Activated CD4-positive, CD25-positive, alpha-beta regulatory T cell treated with anti-CD3 and anti-CD28 coated beads, Interleukin-2, amount 50 U/mL, for 72 hours (primary cell): ENCODE data around the gene SETMAR.
"Not testable (repeated sequence)": the region's sequence is repeated elsewhere in the genome, so short reads cannot be mapped to it uniquely, and the experiment has no call there.

Experiments
- DNase-seq: peaks from one replicate; pipeline ENCODE4 v3.0.0; 2021

Gene SETMAR

DNA sequence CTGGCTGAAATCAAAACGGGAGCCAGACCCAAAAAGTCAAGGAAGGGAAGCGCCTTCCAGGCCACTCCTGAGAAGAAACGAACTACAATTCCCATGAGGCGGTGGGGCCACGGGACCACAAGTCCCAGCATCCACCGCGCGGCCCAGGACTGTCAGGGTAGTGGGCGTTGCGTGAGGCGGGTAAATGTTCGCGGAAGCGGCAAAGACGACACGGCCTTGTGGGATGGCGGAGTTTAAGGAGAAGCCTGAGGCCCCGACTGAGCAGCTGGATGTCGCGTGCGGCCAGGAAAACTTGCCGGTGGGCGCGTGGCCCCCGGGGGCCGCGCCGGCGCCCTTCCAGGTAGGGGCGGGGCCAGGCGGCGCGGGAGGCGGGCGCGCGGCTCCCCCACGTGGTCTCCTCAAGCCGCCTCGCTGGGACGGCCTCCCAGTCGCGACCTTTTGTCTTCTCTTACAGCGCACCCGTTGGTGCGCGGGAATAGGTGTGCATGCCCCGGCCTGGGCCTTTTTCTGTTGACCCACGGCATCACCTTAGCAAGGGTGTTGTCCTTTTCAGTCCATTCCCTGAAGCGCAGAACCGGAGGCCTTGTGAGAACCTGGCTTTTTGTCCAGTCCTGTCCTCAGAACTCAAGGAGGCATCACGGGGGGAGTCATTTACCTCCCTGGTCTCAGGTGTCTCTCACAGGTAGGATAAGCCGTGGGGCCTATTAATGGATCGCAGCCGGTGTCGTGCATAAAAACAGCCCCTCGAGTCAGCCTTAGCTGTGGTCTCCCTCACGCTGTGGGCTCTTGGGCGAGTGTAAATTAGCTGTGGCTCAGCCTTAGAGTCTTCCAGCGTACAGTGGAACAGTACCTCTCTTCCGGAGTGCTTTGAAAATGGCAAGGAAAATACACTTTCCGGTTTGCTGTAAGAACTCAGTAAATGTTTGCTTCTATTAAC, at the start of gene SETMAR:
Gene SETMAR, plus strand, starts transcription at position 183 of the 937 bp plus-strand sequence. Its CDS starts 2 bp downstream, at position 185.
- DNase-seq, result peak; percentile 84

DNA sequence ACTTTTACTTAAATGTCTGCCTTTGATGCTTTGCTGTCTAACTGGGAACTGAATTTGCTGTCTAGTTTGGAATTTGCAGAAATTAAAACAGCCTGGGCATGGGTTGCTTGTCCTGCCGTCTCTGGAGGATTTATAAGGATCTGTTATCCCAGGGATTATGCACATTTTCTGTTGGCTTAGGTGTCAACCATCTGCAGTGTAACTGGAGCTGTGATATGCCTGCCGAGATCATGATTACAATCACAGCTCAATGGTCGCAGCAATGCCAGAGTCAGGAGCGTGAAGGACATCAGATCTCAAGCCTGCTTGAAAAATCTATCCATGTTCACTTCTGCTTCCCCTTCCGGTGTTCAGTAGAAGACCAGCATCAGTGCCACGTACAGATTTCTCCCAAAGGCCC, 41.8 kb upstream of the SETMAR start:
- DNase-seq, result no peak

- no peak for DNase-seq
Observed at GRCh38 chr3:4264040-4264439, 39.1 kb upstream of the SETMAR start.

GRCh38 chr3:4270720-4271119, 32.4 kb upstream of the SETMAR start:
- DNase-seq, result no peak

GRCh38 chr3:4271834-4272233, 31.3 kb upstream of the SETMAR start:
- no peak for DNase-seq

GRCh38 chr3:4279516-4280105, 23.6 kb upstream of the SETMAR start:
- no peak for DNase-seq

- DNase-seq, result no peak
Observed at GRCh38 chr3:4281991-4282390, 21.2 kb upstream of the SETMAR start.

DNA sequence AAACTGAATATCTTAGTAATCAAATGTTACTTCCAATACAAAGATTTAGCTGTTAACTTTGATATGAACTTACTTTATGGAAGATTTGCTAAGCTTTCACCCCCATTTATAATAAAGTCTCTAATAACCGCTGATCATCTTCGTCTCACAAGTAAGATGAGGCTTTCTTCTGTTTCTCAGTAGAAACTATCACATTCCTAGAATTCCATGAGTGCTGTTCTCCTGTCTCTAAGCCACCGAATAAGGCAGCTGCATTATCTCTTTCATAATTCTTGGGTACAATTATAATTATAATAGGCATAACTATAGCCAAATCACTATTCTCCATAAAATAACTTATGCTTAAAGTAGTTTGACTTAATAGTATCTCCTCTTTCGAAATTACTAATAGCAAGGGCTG, 18.3 kb upstream of the SETMAR start:
- DNase-seq, result no peak

GRCh38 chr3:4289044-4289443, 14.1 kb upstream of the SETMAR start:
- DNase-seq, result no peak

DNA sequence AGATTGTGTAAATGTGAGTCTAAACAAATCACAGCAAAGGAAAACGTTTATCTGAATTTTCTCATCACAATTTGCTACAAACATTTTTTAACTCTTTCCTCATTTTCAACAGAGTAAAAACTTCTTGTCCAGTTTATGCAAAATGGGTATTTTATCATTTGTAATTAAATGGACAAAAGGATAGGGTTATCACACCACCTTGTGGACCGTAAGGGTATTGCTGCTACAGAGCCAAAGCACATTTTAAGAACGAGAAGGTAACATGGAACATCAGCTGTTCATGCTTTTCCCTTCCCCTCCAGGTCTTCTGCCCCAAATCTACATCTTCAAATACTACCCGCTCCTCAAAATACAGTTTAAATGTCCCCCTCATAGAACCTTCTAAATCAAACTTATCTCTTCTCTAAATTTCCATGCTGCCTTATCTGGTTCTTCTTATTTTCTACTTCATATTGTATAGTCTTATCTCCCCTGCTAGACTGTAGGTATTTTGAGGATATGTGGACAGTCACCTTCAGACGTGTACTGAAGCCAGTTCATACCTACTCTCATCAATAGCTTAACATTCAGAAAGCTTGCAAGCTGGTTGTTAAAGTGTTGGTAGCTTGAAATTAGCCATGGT, 12.8 kb upstream of the SETMAR start:
- peak; percentile 29 for DNase-seq

GRCh38 chr3:4292301-4292700, 10.9 kb upstream of the SETMAR start:
- no peak for DNase-seq

GRCh38 chr3:4294616-4295327, 8.4 kb upstream of the SETMAR start:
- DNase-seq, result no peak

DNA sequence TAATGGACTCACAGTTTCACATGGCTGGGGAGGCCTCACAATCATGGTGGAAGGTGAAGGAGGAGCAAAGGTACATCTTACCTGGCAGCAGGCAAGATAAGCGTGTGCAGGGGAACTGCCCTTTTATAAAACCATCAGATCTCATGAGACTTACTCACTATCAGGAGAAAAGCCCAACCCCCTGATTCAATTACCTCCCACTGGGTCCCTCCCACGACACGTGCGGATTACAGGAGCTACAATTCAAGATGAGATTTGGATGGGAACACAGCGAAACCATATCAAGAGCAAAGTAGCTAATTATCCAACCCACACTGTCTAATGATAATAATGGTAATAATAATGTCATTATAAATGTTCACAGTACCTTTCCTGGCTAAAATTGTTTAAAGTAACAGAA, 6.7 kb upstream of the SETMAR start:
- not testable (repeated sequence) for DNase-seq

GRCh38 chr3:4297486-4297885, 5.7 kb upstream of the SETMAR start:
- no peak for DNase-seq

DNA sequence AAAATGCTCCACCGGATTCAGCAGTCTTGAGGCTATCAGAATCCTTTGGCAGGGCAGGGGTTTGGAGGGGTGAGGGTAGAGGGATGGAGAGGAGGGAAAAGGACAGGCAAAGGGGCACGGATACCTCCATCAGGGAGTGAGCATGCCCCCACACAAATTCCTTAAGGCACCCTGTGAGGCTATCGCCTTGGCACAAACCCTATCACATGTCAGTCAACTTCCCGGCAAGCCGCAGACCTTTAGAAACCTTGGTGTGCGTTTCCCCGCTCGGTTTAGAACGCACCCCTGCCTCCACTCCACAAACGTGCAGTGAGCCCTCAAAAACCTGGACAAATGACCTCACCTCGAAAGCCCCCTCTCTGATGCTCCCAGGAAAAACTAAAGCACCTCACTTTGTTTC, 422 bp upstream of the SETMAR start:
- DNase-seq, result peak; percentile 29

- DNase-seq, result not testable (repeated sequence)
Observed at GRCh38 chr3:4305210-4305609, 2.0 kb downstream of the SETMAR start.

GRCh38 chr3:4306091-4306490, 2.9 kb downstream of the SETMAR start:
- DNase-seq, result no peak

DNA sequence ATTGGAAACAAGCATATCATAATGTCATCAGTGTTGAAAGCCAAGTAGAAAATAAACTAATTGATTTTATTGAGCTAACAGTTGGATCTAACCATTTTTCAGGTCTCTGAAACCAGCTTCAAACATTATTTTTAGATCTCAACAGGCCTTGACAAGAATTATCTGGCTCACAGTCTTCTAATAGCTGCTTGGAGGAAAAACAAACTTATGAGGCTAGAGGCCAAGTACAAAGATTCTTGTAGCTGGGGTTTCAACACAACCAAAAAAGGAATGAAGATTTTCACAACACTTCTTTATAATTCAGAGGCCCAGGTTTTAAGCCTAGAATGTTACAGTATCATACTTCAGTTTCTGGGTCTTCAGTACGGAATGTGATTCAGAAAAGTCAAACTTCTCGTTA, 3.7 kb downstream of the SETMAR start:
- DNase-seq, result no peak

GRCh38 chr3:4309491-4310128, 6.4 kb downstream of the SETMAR start:
- no peak for DNase-seq

DNA sequence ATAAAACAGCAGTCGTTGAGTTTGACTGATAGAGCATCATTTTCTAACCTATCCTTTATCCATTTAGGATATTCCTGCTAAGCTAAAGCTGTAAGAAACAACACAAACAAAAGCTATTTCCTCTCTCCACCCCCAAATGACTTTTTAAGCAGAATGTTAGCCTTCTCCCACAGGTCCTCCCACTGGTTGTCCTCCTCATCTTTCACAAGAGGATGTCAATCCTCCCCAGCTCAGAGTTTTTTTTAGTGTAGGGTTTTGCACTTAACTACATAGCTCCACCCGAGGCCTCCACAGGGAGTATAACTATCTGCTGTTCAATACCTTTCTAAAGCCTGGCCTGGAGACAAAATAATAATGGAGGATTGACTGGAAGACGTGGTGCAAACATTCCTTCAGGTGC, 7.8 kb downstream of the SETMAR start:
- DNase-seq, result no peak

DNA sequence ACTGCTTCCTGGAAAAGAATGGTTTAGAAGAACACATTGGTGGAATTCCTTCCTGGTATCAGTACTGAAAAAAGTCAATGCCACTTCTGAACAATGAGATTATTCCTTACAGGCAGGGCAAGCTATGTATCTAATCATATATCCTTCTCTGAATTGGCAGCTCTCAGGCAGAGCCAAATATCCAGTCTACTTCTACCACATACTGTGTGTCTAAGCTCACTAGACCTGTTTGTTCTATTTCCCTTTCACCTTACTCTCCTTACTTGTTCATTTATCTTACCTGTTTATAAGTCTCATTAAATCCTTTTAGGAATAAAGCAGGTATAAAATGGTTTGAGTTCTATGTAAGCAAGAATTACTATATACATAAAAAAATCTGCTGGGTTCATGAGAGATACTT, 8.3 kb downstream of the SETMAR start:
- no peak for DNase-seq

GRCh38 chr3:4313606-4314293, 10.6 kb downstream of the SETMAR start:
- no peak for DNase-seq
